ENCODE results near the gene MRPS6. TPM values are rescaled to one million over a fixed set of nuclear protein-coding genes. Genes with fewer than 3 reads are reported as not detected.
A peak's percentile ranks its signal among the peaks of the same experiment; 100 is the strongest.

MRPS6 gene
- total and polyA plus RNA-seq, 3 experiments from 2014 or later: 134 to 163 (median 136) TPM

DNA sequence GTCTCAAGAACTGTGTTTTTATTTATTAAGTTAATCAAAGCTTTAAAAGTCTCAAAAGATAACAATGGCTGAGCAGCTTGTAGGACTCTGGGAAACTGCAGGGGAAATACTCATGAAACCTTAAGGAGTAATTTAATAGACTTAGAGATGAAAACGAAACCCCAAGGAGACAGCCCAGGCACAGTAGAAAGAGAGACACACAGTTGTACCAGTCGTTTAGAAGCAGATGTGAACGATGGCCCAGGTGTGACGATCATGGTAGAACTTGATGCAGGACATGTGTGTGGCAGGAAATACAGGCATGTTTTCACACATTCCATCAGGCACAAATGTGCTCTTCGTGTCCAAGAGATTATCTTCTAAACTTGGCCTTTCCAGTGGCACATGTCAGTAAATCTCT is 21.2 kb upstream of the MRPS6 start:
- H3K27ac ChIP-seq (ENCODE audit: low read depth, low read length): no peak overlapping the region
- peaks cover 0 to 4% (median 0%) of the 10 kb centered on the region in 3 donors for H3K36me3 Mint-ChIP-seq
- no peaks in the 10 kb centered on the region for H3K27me3 ChIP-seq (ENCODE audit: insufficient read depth, low read length, poor library complexity, severe bottlenecking)
- CTCF ChIA-PET: interaction anchor here (1.9 kb wide), 1 partner anchor 128 kb away, joined by 4 read pairs; no protein-coding TSS in a partner anchor
- no peak overlapping the region for H3K4me3 ChIP-seq (ENCODE audit: low read length)
- H3K4me1 Mint-ChIP-seq: peaks cover 0 to 3% (median under 1%) of the 10 kb centered on the region in 3 donors
- H3K4me3 Mint-ChIP-seq: no peak overlapping the region
- no peaks in the 10 kb centered on the region for H3K4me1 ChIP-seq (ENCODE audit: insufficient read depth, low read length)
- POLR2A ChIA-PET: no interaction called here
- H3K9me3 ChIP-seq (ENCODE audit: low read length): no peaks in the 10 kb centered on the region
- H3K27ac Mint-ChIP-seq: peak overlapping the region in 1 of 8 donors; percentile 23
- DNase-seq: no peak
- H3K9me3 Mint-ChIP-seq: no peaks in the 10 kb centered on the region
- no peaks in the 10 kb centered on the region for H3K36me3 ChIP-seq (ENCODE audit: insufficient read depth, low read length)
- peaks cover 0 to 2% of the 10 kb centered on the region in 2 donors for H3K27me3 Mint-ChIP-seq

DNA sequence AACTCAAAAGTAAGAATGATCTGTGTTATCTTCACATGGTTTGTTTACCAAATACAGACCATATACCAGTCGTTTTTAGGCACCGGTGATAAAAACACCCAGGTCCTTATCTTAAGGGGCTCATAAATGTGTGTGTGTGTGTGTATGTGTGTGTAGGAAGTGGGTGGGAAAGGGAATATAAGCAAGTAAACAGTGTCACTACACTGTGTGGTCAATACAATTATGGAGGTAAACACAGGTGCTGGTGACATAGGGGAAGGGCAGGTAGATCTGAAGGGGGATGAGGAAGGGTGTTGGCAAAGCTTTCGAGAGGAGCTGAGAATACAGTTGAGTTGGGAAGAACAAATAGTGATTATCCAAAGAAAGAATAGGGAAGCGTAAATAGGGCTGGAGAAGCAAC is 19.1 kb upstream of the MRPS6 start:
- H3K9me3 ChIP-seq (ENCODE audit: low read length): no peaks in the 10 kb centered on the region
- no peak overlapping the region for H3K4me3 Mint-ChIP-seq
- H3K27ac Mint-ChIP-seq: no peak overlapping the region
- CTCF ChIA-PET: interaction anchor here (3.1 kb wide), 1 partner anchor 130 kb away, joined by 9 read pairs; no protein-coding TSS in a partner anchor
- no peaks in the 10 kb centered on the region for H3K4me1 Mint-ChIP-seq
- no peaks in the 10 kb centered on the region for H3K36me3 ChIP-seq (ENCODE audit: insufficient read depth, low read length)
- H3K9me3 Mint-ChIP-seq: no peaks in the 10 kb centered on the region
- peaks cover 0 to 7% (median 0%) of the 10 kb centered on the region in 3 donors for H3K36me3 Mint-ChIP-seq
- DNase-seq: no peak
- POLR2A ChIA-PET: no interaction called here
- no peaks in the 10 kb centered on the region for H3K4me1 ChIP-seq (ENCODE audit: insufficient read depth, low read length)
- H3K4me3 ChIP-seq (ENCODE audit: low read length): no peak overlapping the region
- no peak overlapping the region for H3K27ac ChIP-seq (ENCODE audit: low read depth, low read length)
- H3K27me3 Mint-ChIP-seq: peaks cover 0 to 2% of the 10 kb centered on the region in 2 donors
- H3K27me3 ChIP-seq (ENCODE audit: insufficient read depth, low read length, poor library complexity, severe bottlenecking): no peaks in the 10 kb centered on the region

DNA sequence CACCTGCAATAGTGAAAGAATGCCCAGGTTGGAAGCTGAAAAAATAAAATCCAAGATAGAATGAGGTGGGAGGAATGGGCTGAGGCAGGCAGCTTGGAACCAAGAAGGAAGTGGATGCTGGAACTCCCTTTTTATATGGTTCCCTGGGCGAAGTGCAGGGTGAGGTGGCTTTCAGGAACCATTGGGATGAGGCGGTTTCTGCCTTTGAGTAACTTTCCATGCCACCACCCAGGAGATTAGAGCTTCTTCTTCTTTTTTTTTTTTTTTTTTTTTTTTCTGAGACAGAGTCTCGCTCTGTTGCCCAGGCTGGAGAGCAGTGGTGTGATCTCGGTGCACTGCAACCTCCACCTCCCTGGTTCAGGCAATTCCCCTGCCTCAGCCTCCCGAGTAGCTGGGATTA is 17.8 kb upstream of the MRPS6 start:
- H3K4me3 ChIP-seq (ENCODE audit: low read length): no peak overlapping the region
- H3K27ac ChIP-seq (ENCODE audit: low read depth, low read length): no peak overlapping the region
- no peaks in the 10 kb centered on the region for H3K27me3 ChIP-seq (ENCODE audit: insufficient read depth, low read length, poor library complexity, severe bottlenecking)
- CTCF ChIA-PET: interaction anchor here (3.1 kb wide), 1 partner anchor 131 kb away, joined by 9 read pairs; no protein-coding TSS in a partner anchor
- Mint-ChIP-seq H3K27ac (peak overlapping the region in 1 of 8 donors; percentile 58), H3K4me3 (no peak overlapping the region), H3K36me3 (peaks cover 0 to 7% (median 0%) of the 10 kb centered on the region in 3 donors), H3K4me1 (no peaks in the 10 kb centered on the region), H3K9me3 (no peaks in the 10 kb centered on the region), H3K27me3 (peaks cover 0 to 2% of the 10 kb centered on the region in 2 donors)
- no peaks in the 10 kb centered on the region for H3K9me3 ChIP-seq (ENCODE audit: low read length)
- no peaks in the 10 kb centered on the region for H3K36me3 ChIP-seq (ENCODE audit: insufficient read depth, low read length)
- H3K4me1 ChIP-seq (ENCODE audit: insufficient read depth, low read length): no peaks in the 10 kb centered on the region
- DNase-seq: no peak
- POLR2A ChIA-PET: no interaction called here

DNA sequence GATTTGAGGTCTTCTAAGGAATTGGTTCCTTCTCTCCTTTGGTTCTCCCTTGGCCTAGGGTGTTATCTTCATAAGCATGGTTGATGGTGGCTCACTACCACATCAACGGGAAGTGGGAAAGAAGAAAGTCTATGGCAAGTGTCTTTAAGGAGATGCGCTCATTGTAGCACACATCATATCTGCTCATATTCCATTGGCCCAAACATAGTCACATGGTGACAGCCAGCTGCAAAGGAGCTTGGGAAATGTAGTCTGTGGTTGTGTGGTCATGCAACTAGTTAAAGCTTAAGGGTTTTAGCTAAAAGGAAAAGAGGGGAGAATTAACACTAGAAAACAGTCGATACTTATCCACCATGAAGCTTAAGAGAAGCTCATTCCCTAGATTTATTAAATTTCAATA is 11.4 kb upstream of the MRPS6 start:
- no peak overlapping the region for H3K27ac ChIP-seq (ENCODE audit: low read depth, low read length)
- no peak overlapping the region for H3K4me3 ChIP-seq (ENCODE audit: low read length)
- Mint-ChIP-seq H3K9me3 (no peaks in the 10 kb centered on the region), H3K4me1 (no peaks in the 10 kb centered on the region), H3K27ac (no peak overlapping the region), H3K27me3 (no peaks in the 10 kb centered on the region), H3K36me3 (peaks cover 0 to 4% (median 0%) of the 10 kb centered on the region in 3 donors), H3K4me3 (no peak overlapping the region)
- H3K27me3 ChIP-seq (ENCODE audit: insufficient read depth, low read length, poor library complexity, severe bottlenecking): no peaks in the 10 kb centered on the region
- H3K9me3 ChIP-seq (ENCODE audit: low read length): no peaks in the 10 kb centered on the region
- DNase-seq: no peak
- no peaks in the 10 kb centered on the region for H3K4me1 ChIP-seq (ENCODE audit: insufficient read depth, low read length)
- no peaks in the 10 kb centered on the region for H3K36me3 ChIP-seq (ENCODE audit: insufficient read depth, low read length)
- ChIA-PET POLR2A (no interaction called here), CTCF (interaction anchor here (1.0 kb wide), 1 partner anchor 138 kb away, joined by 3 read pairs; no protein-coding TSS in a partner anchor)

DNA sequence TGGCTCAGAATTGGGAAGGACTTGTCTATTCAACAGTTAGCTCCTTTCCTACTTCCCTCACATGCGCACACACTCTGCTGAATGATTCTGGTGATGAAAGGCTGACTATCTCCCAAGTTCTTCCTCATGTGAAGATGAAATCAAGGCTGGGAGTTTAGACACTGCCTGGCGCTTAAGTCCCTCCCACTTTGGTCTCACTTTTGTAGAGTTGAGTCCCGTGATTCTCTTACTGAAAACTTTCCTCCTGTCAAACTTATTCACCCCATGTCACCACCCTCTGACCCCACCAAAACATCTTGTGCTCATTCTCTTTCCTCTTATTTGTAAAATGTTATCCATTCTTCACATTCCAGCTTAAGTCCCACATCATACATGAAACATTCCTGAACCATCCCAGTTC is 8.4 kb upstream of the MRPS6 start:
- Histone ChIP-seq H3K9me3 (ENCODE audit: low read length) (no peaks in the 10 kb centered on the region), H3K27me3 (ENCODE audit: insufficient read depth, low read length, poor library complexity, severe bottlenecking) (no peaks in the 10 kb centered on the region), H3K27ac (ENCODE audit: low read depth, low read length) (no peak overlapping the region), H3K4me1 (ENCODE audit: insufficient read depth, low read length) (no peaks in the 10 kb centered on the region), H3K36me3 (ENCODE audit: insufficient read depth, low read length) (no peaks in the 10 kb centered on the region), H3K4me3 (ENCODE audit: low read length) (no peak overlapping the region)
- H3K4me3 Mint-ChIP-seq: no peak overlapping the region
- H3K36me3 Mint-ChIP-seq: no peaks in the 10 kb centered on the region
- no peaks in the 10 kb centered on the region for H3K4me1 Mint-ChIP-seq
- POLR2A ChIA-PET: no interaction called here
- H3K9me3 Mint-ChIP-seq: no peaks in the 10 kb centered on the region
- DNase-seq: no peak
- H3K27ac Mint-ChIP-seq: no peak overlapping the region
- CTCF ChIA-PET: interaction anchor here (2.7 kb wide), 1 partner anchor 141 kb away, joined by 9 read pairs; no protein-coding TSS in a partner anchor
- H3K27me3 Mint-ChIP-seq: no peaks in the 10 kb centered on the region

DNA sequence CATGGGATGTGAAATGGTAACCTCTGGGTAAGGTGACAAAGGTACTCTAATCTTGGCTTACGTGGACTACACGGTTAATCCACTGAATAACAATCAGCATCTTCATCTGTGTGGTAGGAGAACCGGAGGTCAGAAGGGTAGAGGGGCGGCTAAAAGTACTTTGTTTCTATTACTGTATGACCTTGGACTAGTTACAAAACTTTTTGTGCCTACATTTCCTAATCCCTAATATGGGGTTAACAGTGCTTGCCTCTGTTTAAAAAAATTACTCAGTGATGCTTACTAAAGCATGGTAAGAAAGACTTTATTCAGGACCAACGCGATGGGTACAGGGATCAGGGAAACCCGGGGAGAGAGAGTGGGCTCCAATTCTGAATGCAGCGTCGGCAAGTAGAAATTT is 1.7 kb upstream of the MRPS6 start:
- Mint-ChIP-seq H3K4me3 (peak overlapping the region; percentile 80 to 89 (median 88)), H3K27me3 (peaks cover 0 to 5% of the 10 kb centered on the region in 2 donors), H3K9me3 (peaks cover 0 to 1% (median 0%) of the 10 kb centered on the region in 5 donors), H3K36me3 (peaks cover 0 to 18% (median 0%) of the 10 kb centered on the region in 3 donors), H3K4me1 (peaks cover 6 to 31% (median 29%) of the 10 kb centered on the region in 3 donors), H3K27ac (peak overlapping the region in 5 of 8 donors; percentile 47 to 92 (median 83))
- H3K4me3 ChIP-seq (ENCODE audit: low read length): no peak overlapping the region
- ChIA-PET POLR2A (no interaction called here), CTCF (interaction anchor here (1.5 kb wide), 1 partner anchor 148 kb away, joined by 6 read pairs; no protein-coding TSS in a partner anchor)
- H3K4me1 ChIP-seq (ENCODE audit: insufficient read depth, low read length): peaks cover 22% of the 10 kb centered on the region
- no peaks in the 10 kb centered on the region for H3K27me3 ChIP-seq (ENCODE audit: insufficient read depth, low read length, poor library complexity, severe bottlenecking)
- H3K9me3 ChIP-seq (ENCODE audit: low read length): no peaks in the 10 kb centered on the region
- no peaks in the 10 kb centered on the region for H3K36me3 ChIP-seq (ENCODE audit: insufficient read depth, low read length)
- DNase-seq: no peak
- H3K27ac ChIP-seq (ENCODE audit: low read depth, low read length): no peak overlapping the region

DNA sequence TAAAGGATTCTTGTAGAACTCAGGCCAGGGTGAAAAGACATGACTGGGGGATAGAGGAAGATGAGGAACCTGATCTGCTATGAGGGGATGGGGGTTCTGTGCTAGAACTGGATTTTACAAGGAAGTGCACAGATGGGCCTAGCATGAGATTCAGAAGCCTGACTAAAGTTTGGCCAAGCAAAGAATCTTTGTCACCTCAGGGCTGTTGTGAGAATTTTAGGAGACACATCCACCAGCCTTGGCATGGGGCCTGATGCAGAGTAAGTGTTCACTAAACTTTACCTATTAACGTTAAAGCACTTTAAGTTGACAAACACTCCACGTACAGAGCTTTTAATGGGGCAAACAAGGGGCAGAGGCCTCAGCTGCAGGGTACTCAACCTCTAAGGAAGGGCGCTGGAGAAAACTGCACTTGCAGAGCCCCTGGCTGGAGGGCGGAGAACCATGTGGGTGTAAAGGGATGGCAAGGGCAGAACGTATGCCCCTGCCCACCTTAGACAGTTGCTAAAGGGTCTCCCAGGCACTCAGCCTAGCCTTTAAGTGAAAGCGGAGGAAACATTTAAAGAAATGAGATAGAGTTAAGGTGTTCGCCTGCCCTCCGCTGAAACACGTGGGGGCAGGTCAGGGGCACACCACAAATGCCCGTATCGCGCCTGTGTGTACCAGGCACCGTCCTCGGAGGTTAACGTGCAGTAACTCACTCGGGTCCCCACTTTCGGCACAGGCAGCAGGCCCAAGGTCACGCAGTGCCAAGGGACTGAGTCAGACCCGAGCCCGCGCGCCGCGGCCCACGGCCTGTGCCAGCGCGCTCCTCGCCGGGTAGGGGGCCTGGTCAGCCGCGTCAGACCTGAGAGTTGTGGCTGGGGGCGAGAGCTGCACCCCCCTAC is 990 bp upstream of the MRPS6 start:
- Histone ChIP-seq H3K27me3 (ENCODE audit: insufficient read depth, low read length, poor library complexity, severe bottlenecking) (no peaks in the 10 kb centered on the region), H3K36me3 (ENCODE audit: insufficient read depth, low read length) (no peaks in the 10 kb centered on the region), H3K4me1 (ENCODE audit: insufficient read depth, low read length) (peaks cover 29% of the 10 kb centered on the region), H3K4me3 (ENCODE audit: low read length) (no peak overlapping the region), H3K9me3 (ENCODE audit: low read length) (no peaks in the 10 kb centered on the region), H3K27ac (ENCODE audit: low read depth, low read length) (peak overlapping the region; percentile 7)
- peak in 1 of 5 donors; percentile 38 for DNase-seq
- Mint-ChIP-seq H3K27ac (peak overlapping the region; percentile 50 to 93 (median 83)), H3K36me3 (peaks cover 0 to 20% (median 0%) of the 10 kb centered on the region in 3 donors), H3K4me1 (peaks cover 6 to 39% (median 36%) of the 10 kb centered on the region in 3 donors), H3K4me3 (peak overlapping the region; percentile 80 to 89 (median 88)), H3K9me3 (peaks cover 0 to 1% (median 0%) of the 10 kb centered on the region in 5 donors), H3K27me3 (peaks cover 0 to 5% of the 10 kb centered on the region in 2 donors)
- ChIA-PET CTCF (interaction anchor here (1.1 to 6.5 kb wide), 3 partner anchors 37 to 149 kb away, joined by 3 to 43 read pairs (median 3); no protein-coding TSS in a partner anchor), POLR2A (interaction anchor here (1.0 to 4.1 kb wide), 5 partner anchors 124 to 148 kb away, joined by 4 to 30 read pairs (median 7); no protein-coding TSS in a partner anchor)

Data from CD8-positive, alpha-beta memory T cell (primary cell).